Measurements from ENCODE around the gene LLGL1.

LLGL1 gene

DNA sequence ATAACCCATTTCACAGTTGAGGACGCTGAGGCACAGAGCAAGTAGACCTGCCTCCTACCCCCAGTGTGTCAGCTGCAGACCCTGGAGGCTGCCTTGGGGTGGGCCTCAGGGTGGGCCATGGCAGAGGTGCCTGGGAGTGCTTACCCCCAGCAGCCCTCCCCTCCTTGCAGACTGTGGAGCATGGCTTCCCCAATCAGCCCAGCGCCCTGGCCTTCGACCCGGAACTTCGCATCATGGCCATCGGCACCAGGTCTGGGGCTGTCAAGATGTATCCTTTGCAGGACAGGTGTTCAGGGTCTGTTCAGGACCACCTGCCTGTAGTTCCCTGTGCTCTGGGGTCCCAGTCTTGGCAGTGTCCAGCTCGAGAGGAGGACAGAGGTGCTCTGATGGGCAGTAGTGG, 4.3 kb downstream of the LLGL1 start:
- no peak for DNase-seq (ENCODE audit: low read depth, low spot score)

GRCh38 chr17:18230288-18231141, 5.1 kb downstream of the LLGL1 start:
- DNase-seq (ENCODE audit: low read depth, low spot score) = no peak

GRCh38 chr17:18231164-18231563, 5.7 kb downstream of the LLGL1 start:
- peak; percentile 57 for DNase-seq (ENCODE audit: low read depth, low spot score)

DNA sequence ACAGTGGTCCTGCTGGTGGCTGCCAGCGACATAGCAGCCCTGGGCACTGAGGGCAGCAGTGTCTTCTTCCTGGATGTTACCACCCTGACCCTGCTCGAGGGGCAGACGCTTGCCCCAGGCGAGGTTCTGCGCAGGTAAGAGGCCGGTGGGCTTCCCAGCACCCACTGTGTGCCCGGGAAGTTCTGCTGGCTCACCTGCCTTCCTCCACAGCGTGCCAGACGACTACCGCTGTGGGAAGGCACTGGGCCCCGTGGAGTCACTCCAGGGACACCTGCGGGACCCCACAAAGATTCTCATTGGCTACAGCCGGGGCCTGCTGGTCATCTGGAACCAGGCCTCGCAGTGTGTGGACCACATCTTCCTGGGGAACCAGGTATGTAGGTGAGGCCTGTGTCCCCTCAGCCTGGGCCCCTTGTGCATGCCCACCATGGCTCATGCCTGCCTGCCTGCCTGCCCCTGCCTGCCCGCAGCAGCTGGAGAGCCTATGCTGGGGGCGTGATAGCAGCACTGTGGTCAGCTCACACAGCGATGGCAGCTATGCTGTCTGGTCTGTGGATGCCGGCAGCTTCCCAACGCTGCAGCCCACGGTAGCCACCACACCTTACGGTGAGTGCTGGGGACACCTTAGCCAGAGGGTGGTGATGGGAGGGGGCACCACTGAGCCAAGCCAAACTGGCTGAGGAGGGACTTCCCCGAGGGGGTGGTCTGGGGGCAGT, 8.5 kb downstream of the LLGL1 start:
- no peak for DNase-seq (ENCODE audit: low read depth, low spot score)

DNA sequence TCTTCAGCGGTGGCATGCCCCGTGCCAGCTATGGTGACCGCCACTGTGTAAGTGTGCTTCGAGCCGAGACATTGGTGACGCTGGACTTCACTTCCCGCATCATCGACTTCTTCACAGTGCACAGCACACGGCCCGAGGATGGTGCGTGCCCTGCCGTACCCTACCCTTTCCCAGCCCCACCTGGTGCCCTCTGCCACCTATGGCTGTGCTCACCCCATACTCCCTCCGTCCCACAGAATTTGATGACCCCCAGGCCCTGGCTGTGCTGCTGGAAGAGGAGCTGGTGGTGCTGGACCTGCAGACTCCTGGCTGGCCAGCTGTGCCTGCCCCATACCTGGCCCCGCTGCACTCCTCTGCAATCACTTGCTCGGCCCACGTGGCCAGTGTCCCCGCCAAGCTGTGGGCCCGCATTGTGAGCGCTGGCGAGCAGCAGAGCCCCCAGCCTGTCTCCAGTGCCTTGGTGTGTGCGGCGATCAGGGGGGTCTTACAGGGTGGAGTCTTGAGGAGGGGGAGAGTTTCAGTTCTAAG, 9.5 kb downstream of the LLGL1 start:
- no peak for DNase-seq (ENCODE audit: low read depth, low spot score)

DNA sequence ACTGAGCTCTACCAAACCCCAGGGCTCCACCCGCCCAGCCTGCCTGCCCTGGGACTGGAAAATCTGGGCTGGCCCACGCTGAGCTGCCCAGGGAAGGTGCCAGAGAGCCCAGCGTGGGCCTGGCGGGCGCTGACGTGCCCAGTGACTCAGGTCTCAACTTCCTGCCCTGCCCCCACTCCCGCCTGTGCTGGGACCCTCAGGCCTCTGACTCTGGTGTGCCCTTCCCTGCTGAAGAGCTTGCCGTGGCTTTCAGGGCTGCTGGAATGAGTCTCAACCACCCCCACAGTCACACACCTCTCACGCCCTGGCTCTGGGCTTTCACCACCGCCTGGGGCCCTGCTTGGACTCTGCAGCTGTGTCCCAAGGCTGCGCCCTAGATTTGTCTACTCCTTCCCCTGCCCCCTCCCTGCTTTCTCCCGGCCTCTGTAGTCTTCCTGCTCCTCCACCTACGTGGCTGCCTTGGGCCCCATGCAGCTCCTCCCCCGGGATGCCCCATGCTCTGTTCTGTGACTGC, 10.4 kb downstream of the LLGL1 start:
- DNase-seq (ENCODE audit: low read depth, low spot score) = no peak

GRCh38 chr17:18236494-18236893, 11.1 kb downstream of the LLGL1 start:
- no peak for DNase-seq (ENCODE audit: low read depth, low spot score)

GRCh38 chr17:18237461-18237860, 12.0 kb downstream of the LLGL1 start:
- DNase-seq (ENCODE audit: low read depth, low spot score) = no peak

DNA sequence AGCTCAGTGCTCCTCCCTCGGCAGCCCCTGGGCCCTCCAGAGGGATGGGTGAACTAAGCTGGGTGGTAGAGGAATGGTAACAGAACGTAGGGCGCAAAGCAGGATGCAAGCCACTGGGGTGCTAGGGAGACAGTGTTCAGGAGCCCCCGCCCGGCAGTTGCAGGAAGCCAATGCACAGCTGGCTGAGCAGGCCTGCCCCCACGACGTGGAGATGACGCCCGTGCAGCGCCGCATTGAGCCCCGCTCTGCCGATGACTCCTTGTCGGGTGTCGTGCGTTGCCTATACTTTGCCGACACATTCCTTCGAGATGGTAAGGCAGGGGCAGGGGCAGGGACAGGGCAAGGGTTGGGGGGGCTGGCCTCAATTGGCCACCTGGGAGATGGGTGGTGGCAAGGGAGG, 12.9 kb downstream of the LLGL1 start:
- DNase-seq (ENCODE audit: low read depth, low spot score) = no peak

DNA sequence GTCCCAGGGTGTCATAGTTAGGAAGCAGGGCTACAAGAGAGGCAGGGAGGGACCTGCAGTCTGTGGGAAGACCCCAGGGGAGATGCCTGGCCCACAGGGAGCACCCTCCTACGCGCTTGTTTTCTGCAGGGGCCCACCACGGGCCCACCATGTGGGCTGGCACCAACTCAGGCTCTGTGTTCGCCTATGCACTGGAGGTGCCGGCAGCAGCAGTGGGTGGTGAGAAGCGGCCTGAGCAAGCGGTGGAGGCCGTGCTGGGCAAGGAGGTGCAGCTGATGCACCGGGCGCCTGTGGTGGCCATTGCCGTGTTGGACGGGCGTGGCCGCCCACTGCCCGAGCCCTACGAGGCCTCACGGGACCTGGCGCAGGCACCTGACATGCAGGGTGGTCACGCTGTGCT, 15.0 kb downstream of the LLGL1 start:
- DNase-seq (ENCODE audit: low read depth, low spot score) = no peak

DNA sequence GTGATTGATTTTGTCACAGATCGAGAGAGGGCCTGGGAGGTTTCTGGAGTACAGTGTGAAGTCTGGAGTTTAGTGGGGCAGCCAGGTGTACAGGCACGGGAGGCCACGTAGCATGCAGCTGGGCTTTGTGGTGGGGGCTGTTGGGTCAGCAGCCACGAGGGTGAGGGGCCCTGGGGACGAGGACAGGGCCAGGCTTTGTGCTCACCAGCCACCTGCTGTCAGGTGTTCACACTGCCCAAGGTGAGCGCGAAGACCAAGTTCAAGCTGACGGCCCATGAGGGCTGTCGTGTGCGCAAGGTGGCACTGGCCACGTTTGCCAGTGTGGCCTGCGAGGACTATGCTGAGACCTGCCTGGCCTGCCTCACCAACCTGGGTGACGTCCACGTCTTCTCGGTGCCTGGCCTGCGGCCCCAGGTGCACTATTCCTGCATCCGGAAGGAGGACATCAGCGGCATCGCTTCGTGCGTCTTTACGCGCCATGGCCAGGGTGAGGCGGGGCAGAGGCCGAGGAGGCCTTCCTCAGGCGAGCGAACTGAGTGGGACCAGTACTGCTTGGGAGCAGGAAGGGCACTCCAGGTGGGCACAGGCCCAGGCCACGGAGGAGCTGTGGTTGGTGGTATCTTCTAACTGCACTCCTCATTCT, 15.9 kb downstream of the LLGL1 start:
- no peak for DNase-seq (ENCODE audit: low read depth, low spot score)

GRCh38 chr17:18245038-18245776, 19.8 kb downstream of the LLGL1 start:
- DNase-seq (ENCODE audit: low read depth, low spot score) = no peak

DNA sequence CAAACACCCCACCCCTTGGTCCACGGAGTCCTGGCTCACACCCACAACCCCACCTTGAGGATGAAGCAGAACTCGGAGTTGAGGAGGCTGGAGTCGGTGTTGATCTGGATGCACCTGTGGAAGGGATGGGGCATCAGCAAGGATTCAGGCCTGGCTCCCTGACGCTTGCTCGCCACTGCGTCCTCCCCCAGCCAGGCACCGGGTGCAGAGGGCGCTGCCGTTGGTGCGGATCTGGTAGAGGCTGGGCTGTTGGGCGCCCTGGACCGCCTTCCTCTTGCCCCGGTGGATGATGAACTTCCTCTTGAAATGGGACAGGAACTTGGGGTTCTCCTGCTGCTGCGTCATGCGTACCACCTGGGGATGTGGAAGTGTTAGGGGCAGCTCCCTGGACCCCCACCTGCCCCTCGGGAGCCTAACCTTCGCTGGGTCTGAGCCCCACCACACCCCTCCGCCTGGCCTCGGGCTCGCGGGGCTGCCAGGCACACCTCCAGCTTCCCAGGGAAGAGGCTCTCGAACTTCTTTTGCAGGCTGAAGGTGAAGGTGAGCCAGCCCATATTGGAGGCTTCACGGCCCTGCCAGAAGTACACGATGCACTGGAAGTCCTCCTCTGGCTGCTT, 20.8 kb downstream of the LLGL1 start:
- no peak for DNase-seq (ENCODE audit: low read depth, low spot score)

- DNase-seq (ENCODE audit: low read depth, low spot score) = peak; percentile 92
Observed at GRCh38 chr17:18246880-18247612, 21.6 kb downstream of the LLGL1 start.

- no peak for DNase-seq (ENCODE audit: low read depth, low spot score)
Observed at GRCh38 chr17:18247613-18248001, 22.2 kb downstream of the LLGL1 start.

DNA sequence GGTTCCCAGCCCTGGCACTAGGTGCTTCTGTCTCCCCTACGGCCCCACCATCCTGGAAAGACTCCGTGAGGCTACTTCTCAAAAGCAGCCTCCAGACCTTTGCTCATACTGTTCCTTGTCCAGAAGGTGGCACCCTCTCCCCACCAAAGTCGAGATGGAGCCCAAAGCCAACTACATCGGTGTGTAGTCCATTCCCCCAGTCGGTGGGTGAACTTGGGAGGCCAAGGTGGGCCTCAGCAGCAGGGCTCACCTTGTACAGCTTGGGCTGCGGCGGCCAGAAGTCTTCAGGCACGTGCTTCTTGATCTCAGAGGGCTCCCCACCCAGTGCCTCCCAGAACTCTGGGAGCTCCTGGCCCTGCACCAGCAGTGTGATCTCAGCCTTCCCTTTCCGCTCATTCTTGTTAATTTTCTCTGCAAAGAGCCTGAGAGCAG, 22.9 kb downstream of the LLGL1 start:
- DNase-seq (ENCODE audit: low read depth, low spot score) = peak; percentile 82

GRCh38 chr17:18248811-18249210, 23.4 kb downstream of the LLGL1 start:
- no peak for DNase-seq (ENCODE audit: low read depth, low spot score)

- no peak for DNase-seq (ENCODE audit: low read depth, low spot score)
Observed at GRCh38 chr17:18250259-18250658, 24.8 kb downstream of the LLGL1 start.

DNA sequence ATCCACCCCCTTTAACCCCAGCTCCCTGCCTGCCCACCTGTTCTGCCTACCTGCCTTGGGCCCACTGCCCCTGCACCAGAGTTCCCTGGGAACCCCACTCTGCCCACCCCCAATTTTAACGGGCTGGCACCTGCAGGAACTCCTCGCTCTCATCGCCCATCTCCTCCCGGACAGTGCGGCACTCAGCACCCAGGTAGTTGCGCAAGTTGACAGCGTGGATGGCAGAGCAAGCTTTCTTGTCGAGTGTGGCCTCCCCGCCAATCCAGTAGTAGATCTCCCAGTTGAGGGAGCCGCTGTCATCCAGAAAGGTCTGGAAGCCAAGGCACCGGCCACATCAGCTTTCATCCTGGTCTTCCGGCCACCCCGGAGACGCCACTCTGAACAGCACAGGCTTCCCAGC, 25.3 kb downstream of the LLGL1 start:
- DNase-seq (ENCODE audit: low read depth, low spot score) = no peak

DNA sequence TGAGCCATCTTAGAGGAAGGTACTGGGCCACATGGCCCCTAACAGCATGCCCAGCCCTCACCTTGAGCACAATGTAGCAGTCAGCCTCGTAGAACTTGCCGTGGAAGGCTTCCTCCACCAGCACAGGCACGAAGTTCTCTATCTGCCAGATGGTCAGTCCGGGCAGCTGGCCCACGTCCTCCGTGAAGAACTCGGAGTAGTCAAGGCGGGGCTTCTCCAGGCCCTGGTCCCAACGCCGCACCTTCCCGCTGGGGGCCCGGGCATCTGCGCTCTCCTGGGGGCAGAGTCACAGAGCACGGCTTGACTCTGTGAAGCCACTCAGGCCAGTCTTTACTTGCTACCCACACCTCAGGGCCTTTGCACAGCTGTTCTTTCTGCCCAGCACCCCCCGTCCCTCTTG, 25.8 kb downstream of the LLGL1 start:
- DNase-seq (ENCODE audit: low read depth, low spot score) = no peak
